Right ventricle myocardium superior (tissue), 1 donor: Measurements from ENCODE around the gene TMEM45B. TPM values are rescaled to one million over a fixed set of nuclear protein-coding genes. Genes with fewer than 3 reads are reported as not detected.
"Not testable (repeated sequence)": the region's sequence is repeated elsewhere in the genome, so short reads cannot be mapped to it uniquely, and the experiment has no call there.

ENCODE experiments used
- ATAC-seq: fragments of 200-7000 bp; cut with Tn5 transposase; one replicate; pipeline ENCODE4 v1.9.1; 2020; ENCODE audit warnings: mild to moderate bottlenecking; ENCODE audit not compliant: poor library complexity
- DNase-seq: peaks from one replicate; pipeline ENCODE4 v3.0.0-alpha.2; 2020
- intact Hi-C: fragments of 100-400 bp; cut with DNase I; formaldehyde crosslinking; loops from one replicate; pipeline ENCODE4 v1.11.2; 2022
- long read RNA-seq: library from polyadenylated mRNA; unstranded; transcript quantifications from one replicate; pipeline ENCODE4 v2.0.0, GENCODE V29; 2021
- total RNA-seq: library from RNA; stranded (reverse); fragmentation: NEBNext Ultra II Directional; extraction: Animal tissue kit (Norgen Biotek cat#: 25700); gene quantifications from one replicate; pipeline ENCODE4 v1.2.1, GENCODE V29; 2021
- donor health status: DM: no; HTN: yes; CAD: no; lungs with severe emphysema.

TMEM45B gene
- total RNA-seq: not detected
- long read RNA-seq: 0 reads

- ATAC-seq: peak; percentile 52
- intact Hi-C loops: no loop called here
- DNase-seq: no peak
Measured at GRCh38 chr11:129815596-129816461, at the start of gene TMEM45B. TMEM45B (plus strand) TSS chr11:129815848; CDS start chr11:129852483, 36,635 bp downstream.

DNA sequence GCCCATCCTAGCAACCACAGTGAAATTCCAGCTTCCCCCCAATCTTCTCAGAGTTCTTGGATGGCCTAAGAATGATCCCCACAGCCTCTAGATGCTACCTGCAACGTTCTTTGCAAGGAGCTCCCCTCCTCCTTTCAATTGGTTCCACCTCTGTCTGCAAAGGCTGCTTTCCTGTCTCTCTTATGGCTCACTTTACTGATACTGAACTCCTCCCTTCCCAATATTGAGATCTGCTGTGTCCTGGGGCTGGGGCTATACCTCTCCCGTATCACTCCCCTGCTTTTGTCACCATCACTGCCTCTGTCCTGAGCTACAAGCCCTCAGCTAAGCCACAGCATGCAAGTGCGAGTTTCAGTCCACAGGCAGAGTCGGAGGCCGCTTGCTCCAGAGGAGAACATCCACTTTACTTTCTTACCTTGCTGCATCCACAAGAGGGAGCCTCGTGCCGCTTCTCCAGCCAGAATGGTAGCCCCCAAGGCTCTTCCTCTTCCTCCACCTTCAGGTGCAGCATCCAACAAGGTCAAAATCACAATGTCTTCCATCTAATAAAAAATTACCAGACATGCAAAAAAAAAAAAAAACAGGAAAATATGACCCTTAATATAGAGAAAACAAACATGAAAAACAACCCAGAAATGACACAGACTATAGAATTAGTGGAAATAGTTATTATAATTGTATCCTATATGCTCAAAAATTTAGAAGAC lies 48.6 kb upstream of the TMEM45B start:
- no peak for DNase-seq
- intact Hi-C loops: no loop called here

GRCh38 chr11:129767827-129768226 lies 47.8 kb upstream of the TMEM45B start:
- intact Hi-C loops: no loop called here
- ATAC-seq (no peak), DNase-seq (no peak)

More for the DNA sequence above, 48.6 kb upstream of the TMEM45B start:
- ATAC-seq: no peak

- intact Hi-C loops: no loop called here
- DNase-seq: no peak
- ATAC-seq: no peak
Measured at GRCh38 chr11:129768356-129768755, 47.3 kb upstream of the TMEM45B start.

- DNase-seq (no peak), ATAC-seq (no peak)
- intact Hi-C loops: no loop called here
Measured at GRCh38 chr11:129769059-129769458, 46.6 kb upstream of the TMEM45B start.

GRCh38 chr11:129770993-129771392 lies 44.7 kb upstream of the TMEM45B start:
- intact Hi-C loops: no loop called here
- no peak for DNase-seq
- no peak for ATAC-seq

- intact Hi-C loops, DNase-seq, ATAC-seq: not testable (repeated sequence)
Measured at GRCh38 chr11:129771456-129771855, 44.2 kb upstream of the TMEM45B start.

DNA sequence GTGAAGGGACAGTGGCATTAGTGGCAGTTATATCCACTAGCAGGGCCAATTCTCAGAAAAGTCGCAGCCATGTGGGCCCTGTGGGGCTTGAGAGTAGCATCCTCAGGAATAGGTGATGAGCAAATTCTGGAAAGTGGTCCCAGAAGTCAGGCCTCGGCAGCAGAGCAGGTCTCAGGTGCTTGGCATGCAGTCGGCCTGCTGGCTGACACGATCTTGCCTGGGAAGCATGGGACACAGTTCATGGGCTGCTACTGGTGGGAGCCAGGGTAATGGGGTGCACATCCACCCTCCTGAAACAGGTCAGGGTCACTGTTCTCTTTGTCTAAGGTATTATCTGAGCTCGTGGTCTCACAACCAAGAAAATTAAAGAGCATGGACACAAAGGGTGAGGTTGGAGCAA lies 36.8 kb upstream of the TMEM45B start:
- ATAC-seq (no peak), DNase-seq (no peak)
- intact Hi-C loops: no loop called here

GRCh38 chr11:129779342-129779741 lies 36.3 kb upstream of the TMEM45B start:
- intact Hi-C loops: no loop called here
- DNase-seq (no peak), ATAC-seq (no peak)

DNA sequence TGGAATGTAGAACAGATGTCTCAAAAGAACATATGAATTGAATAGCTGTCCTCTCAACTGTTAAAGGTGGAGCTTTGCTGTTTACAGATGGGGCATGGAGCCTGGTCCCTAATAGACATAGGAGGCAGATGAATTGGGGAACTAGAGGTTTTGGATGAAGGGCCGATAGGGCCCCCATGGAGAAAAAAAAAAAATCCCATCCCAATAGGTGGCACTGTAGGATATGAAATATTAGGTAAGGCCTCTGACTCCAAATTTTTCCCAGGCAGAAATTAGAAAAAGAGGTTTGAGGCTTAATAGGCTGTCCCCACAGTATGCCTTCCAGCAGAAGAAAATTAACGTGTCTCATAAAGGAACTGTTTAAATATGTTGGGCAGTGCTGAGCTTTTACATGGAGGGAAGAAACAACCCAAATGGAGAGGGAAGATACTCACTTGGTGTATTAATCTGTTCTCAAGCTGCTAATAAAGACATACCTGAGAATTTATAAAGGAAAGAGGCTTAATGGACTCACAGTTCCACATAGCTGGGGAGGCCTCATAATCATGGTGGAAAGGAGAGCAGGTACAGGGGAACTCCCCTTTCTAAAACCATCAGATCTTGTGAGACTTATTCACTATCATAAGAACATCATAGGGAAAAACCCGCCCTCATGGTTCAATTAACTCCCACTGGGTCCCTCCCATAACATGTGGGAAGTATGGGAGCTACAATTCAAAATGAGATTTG lies 30.1 kb upstream of the TMEM45B start:
- intact Hi-C loops: no loop called here
- ATAC-seq (no peak), DNase-seq (no peak)

DNA sequence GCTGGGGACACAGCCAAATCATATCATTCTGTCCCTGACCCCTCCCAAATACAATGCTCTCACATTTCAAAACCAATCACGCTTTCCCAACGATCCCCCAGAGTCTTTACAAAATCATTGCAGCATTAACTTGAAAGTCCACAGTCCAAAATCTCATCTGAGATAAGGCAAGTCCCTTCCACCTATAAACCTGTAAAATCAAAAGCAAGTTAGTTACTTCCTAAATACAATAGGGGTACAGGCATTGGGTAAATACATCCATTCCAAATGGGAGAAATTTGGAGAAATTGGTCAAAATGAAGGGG lies 29.6 kb upstream of the TMEM45B start:
- DNase-seq, ATAC-seq, intact Hi-C loops: not testable (repeated sequence)

- ATAC-seq: no peak
- no peak for DNase-seq
- intact Hi-C loops: no loop called here
Measured at GRCh38 chr11:129787532-129788155, 28.0 kb upstream of the TMEM45B start.

DNA sequence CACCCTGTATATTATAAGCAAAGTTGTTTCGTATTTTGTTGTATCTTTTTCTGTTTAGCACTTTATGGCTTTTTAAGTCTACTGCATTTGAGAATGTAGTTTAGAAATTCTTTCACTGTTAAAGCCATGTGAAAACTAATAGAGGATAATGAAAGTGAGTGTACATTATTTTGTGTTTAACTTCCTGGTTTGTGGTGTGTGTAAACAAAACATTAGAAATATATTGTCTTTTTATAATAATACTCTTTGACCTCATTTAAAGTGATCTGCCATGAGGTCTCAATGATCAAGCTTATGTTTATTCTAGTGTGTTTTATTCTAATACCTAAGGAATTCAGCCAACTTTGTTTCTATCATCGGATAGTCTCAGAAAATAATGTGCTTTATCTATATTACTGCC lies 27.4 kb upstream of the TMEM45B start:
- ATAC-seq (no peak), DNase-seq (no peak)
- intact Hi-C loops: no loop called here

GRCh38 chr11:129790106-129790505 lies 25.5 kb upstream of the TMEM45B start:
- DNase-seq (no peak), ATAC-seq (no peak)
- intact Hi-C loops: no loop called here

GRCh38 chr11:129791515-129791914 lies 24.1 kb upstream of the TMEM45B start:
- intact Hi-C loops: no loop called here
- no peak for ATAC-seq
- DNase-seq: no peak

GRCh38 chr11:129792663-129793062 lies 23.0 kb upstream of the TMEM45B start:
- ATAC-seq: no peak
- DNase-seq: no peak
- intact Hi-C loops: no loop called here

- ATAC-seq (no peak), DNase-seq (no peak)
- intact Hi-C loops: no loop called here
Measured at GRCh38 chr11:129795089-129795488, 20.6 kb upstream of the TMEM45B start.

GRCh38 chr11:129798212-129798611 lies 17.4 kb upstream of the TMEM45B start:
- intact Hi-C loops: no loop called here
- ATAC-seq (no peak), DNase-seq (no peak)

GRCh38 chr11:129800162-129800561 lies 15.5 kb upstream of the TMEM45B start:
- ATAC-seq, DNase-seq, intact Hi-C loops: not testable (repeated sequence)
